Activated CD8-positive, alpha-beta T cell treated with anti-CD3 and anti-CD28 coated beads, Interleukin-2, amount 10 ng/mL, durations not matched to agents 7 days and 5 days (primary cell): ENCODE data around the gene TMEM145. TPM values are rescaled to one million over a fixed set of nuclear protein-coding genes. Genes with fewer than 3 reads are reported as not detected.

Experiments used
- ATAC-seq: fragments of 150-1000 bp; cut with Tn5 transposase; one replicate; pipeline ENCODE4 v1.10.0; 2021; ENCODE audit warnings: moderate library complexity
- CTCF ChIA-PET: fragments of 350-600 bp; sonication (Branson Sonifier 250); formaldehyde crosslinking; loops from one replicate; lab custom pipeline; 2021; ENCODE audit warnings: antibody characterized with exemption; lab: Charles Lee
- POLR2A ChIA-PET: fragments of 350-600 bp; sonication (Branson Sonifier 250); formaldehyde crosslinking; loops from one replicate; lab custom pipeline; 2021; ENCODE audit warnings: antibody characterized with exemption; lab: Charles Lee
- DNase-seq: peaks from one replicate; pipeline ENCODE4 v3.0.0-alpha.2; 2020
- H3K27ac Mint-ChIP-seq: one replicate; pipeline ENCODE4 v1.8.0; 2021; ENCODE audit warnings: mild to moderate bottlenecking, mixed read lengths
- H3K27me3 Mint-ChIP-seq: one replicate; pipeline ENCODE4 v1.8.0; 2021; ENCODE audit warnings: low read depth, mixed read lengths
- H3K36me3 Mint-ChIP-seq: one replicate; pipeline ENCODE4 v1.8.0; 2021; ENCODE audit warnings: low read depth, mixed read lengths
- H3K4me1 Mint-ChIP-seq: one replicate; pipeline ENCODE4 v1.8.0; 2021; ENCODE audit warnings: low read depth, mixed read lengths
- H3K4me3 Mint-ChIP-seq: one replicate; pipeline ENCODE4 v1.8.0; 2021; ENCODE audit warnings: mild to moderate bottlenecking, mixed read lengths
- H3K9me3 Mint-ChIP-seq: one replicate; pipeline ENCODE4 v1.8.0; 2022; ENCODE audit warnings: mixed read lengths; ENCODE audit not compliant: insufficient read depth
- microRNA-seq: library from miRNA; unstranded; fragments of <30 nt; microRNA quantifications from one replicate; pipeline ENCODE4 v1.2.0, GENCODE V29; 2022
- total RNA-seq, 2 experiments: library from RNA; stranded (reverse); gene quantifications; one replicate each; pipeline ENCODE4 v1.2.3, GENCODE V29; 2021

The TMEM145 gene
- total RNA-seq, 2 experiments from 2014 or later: 0.37 TPM; not detected in 1

DNA sequence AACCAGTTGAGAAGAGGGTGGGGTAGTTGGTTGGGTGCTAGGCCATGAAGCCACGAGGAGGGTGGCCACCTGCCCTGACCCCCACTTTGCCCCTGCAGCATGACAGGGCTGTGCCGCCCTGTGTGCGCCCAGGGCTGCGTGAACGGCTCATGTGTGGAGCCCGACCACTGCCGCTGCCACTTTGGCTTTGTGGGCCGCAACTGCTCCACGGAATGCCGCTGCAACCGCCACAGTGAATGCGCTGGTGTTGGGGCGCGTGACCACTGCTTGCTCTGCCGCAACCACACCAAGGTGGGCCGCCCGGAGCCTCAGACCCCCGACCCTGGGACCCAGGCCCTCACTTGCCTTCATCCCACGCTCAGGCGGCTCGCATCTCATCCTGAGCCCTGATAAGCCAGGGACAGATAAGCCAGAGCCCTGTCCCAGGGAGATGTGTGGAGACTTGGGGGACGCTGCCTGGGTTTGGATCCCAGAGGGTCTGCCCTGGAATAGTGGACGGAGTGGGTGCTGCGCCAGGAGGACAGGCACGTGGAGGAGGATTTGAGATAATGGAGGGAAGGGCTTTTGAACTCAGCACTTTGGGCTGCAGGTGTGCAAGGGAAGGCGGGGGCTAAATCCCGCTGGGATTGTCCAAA is 56.4 kb downstream of the TMEM145 start:
- no peak for ATAC-seq
- no peaks in the 10 kb centered on the region for H3K36me3 Mint-ChIP-seq
- no peaks in the 10 kb centered on the region for H3K4me1 Mint-ChIP-seq
- H3K9me3 Mint-ChIP-seq: no peaks in the 10 kb centered on the region
- POLR2A ChIA-PET: no interaction called here
- H3K27ac Mint-ChIP-seq: no peak overlapping the region
- CTCF ChIA-PET: no interaction called here
- H3K27me3 Mint-ChIP-seq: no peaks in the 10 kb centered on the region
- H3K4me3 Mint-ChIP-seq: no peak overlapping the region
- no peak for DNase-seq

DNA sequence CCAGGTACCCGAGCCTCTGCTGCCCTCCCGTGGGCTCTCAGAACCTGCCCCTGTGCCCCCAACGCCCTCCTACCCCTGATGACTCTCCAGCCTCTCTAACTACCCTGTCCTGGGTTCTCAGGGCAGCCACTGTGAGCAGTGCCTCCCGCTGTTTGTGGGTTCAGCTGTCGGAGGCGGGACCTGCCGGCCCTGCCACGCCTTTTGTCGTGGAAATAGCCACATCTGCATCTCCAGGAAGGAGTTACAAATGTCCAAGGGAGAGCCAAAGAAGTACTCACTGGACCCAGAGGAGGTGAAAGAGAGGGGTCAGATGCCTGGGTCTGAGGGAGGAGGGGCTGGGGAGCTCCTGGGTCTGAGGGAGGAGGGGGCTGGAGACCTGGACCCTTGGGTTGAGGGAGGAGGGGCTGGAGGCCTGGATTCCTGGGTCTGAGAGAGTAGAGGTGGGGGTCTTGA is 57.0 kb downstream of the TMEM145 start:
- Mint-ChIP-seq H3K27ac (no peak overlapping the region), H3K4me3 (no peak overlapping the region), H3K27me3 (no peaks in the 10 kb centered on the region), H3K4me1 (no peaks in the 10 kb centered on the region), H3K9me3 (no peaks in the 10 kb centered on the region), H3K36me3 (no peaks in the 10 kb centered on the region)
- no peak for DNase-seq
- CTCF ChIA-PET: no interaction called here
- POLR2A ChIA-PET: no interaction called here
- ATAC-seq: no peak

DNA sequence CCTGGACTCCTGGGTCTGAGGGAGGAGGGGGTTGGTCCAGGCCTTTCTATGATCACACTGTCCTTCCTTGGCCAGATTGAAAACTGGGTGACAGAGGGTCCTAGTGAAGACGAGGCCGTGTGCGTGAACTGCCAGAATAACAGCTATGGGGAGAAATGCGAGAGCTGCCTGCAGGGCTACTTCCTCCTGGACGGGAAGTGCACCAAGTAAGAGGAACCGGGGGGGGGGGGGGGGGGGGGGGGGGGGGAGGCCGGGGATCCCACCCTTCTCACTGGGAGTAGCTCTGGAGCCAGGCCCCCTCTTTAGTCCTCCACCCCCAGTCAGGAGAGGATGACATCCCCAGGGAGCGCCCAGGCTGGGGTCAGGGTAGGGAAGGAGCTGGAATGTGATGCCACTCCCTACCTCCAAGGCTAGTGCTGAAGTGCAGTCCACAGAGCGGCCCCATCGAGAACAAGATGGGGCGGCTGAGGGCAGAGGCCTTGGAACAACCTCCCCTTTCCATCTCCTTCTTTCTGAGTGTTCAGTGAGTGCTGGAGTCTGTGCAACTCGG is 57.6 kb downstream of the TMEM145 start:
- Mint-ChIP-seq H3K36me3 (no peaks in the 10 kb centered on the region), H3K27ac (no peak overlapping the region), H3K4me3 (no peak overlapping the region), H3K9me3 (no peaks in the 10 kb centered on the region), H3K27me3 (no peaks in the 10 kb centered on the region), H3K4me1 (no peaks in the 10 kb centered on the region)
- ChIA-PET POLR2A (no interaction called here), CTCF (no interaction called here)
- ATAC-seq: no peak
- DNase-seq: no peak

Small RNA genes within 50 kb of the gene (microRNA-seq; reads per million reads assigned to microRNA genes)
- not detected for gene MIR8077

Other genes with a start within 250 kb of the TMEM145 start
- under 1 TPM; 0.37 to 0.73 TPM for gene GRIK5, start 243.1 kb upstream of the TMEM145 start, total RNA-seq
- 10 to 100 TPM; 14.0 to 14.3 TPM for gene ZNF574, start 237.1 kb upstream of the TMEM145 start, total RNA-seq
- 10 to 100 TPM; 15.7 to 16.3 TPM for gene POU2F2, start 180.9 kb upstream of the TMEM145 start, total RNA-seq
- gene DEDD2, start 95.6 kb upstream of the TMEM145 start, total RNA-seq: 10 to 100 TPM; 31.8 to 36.0 TPM
- 10 to 100 TPM; 19.5 to 21.5 TPM for gene ZNF526, start 93.0 kb upstream of the TMEM145 start, total RNA-seq
- gene GSK3A, start 70.7 kb upstream of the TMEM145 start, total RNA-seq: 10 to 100 TPM; 48.2 to 49.0 TPM
- gene ERF, start 58.2 kb upstream of the TMEM145 start, total RNA-seq: 10 to 100 TPM; 49.9 to 54.5 TPM
- gene CIC, start 44.1 kb upstream of the TMEM145 start, total RNA-seq: 10 to 100 TPM; 73.1 to 83.8 TPM
- under 1 TPM; 0.44 to 0.55 TPM for gene PRR19, start 11.2 kb upstream of the TMEM145 start, total RNA-seq
- gene PAFAH1B3, start 10.7 kb upstream of the TMEM145 start, total RNA-seq: 10 to 100 TPM; 48.2 to 52.7 TPM
- 1 to 10 TPM; 5.0 to 5.9 TPM for gene MEGF8, start 12.3 kb downstream of the TMEM145 start, total RNA-seq
- gene CNFN, start 77.0 kb downstream of the TMEM145 start, total RNA-seq: not detected
- 10 to 100 TPM; 33.4 to 34.6 TPM for gene LIPE, start 114.1 kb downstream of the TMEM145 start, total RNA-seq
- not detected for gene CXCL17, start 129.6 kb downstream of the TMEM145 start, total RNA-seq
- gene CEACAM1, start 215.2 kb downstream of the TMEM145 start, total RNA-seq: 10 to 100 TPM; 22.5 to 27.1 TPM